Mesendoderm (in vitro differentiated cells): ENCODE measurements around the gene PLD5.
"Not testable (repeated sequence)": the region's sequence is repeated elsewhere in the genome, so short reads cannot be mapped to it uniquely, and the experiment has no call there.

Source experiments
- DNase-seq: peaks from one replicate; pipeline ENCODE4 v3.0.0; 2013
- H2AK5ac ChIP-seq: 2 replicates; pipeline ENCODE4 v1.6.1; 2013; ENCODE audit warnings: low read length, inconsistent platforms
- H2BK120ac ChIP-seq: 2 replicates; pipeline ENCODE4 v1.6.1; 2013; ENCODE audit warnings: low read depth, mild to moderate bottlenecking, low read length, moderate library complexity, mixed read lengths
- H2BK15ac ChIP-seq: replicated peaks from 2 replicates; pipeline ENCODE4 v1.6.1; 2013; ENCODE audit warnings: low read depth, mild to moderate bottlenecking, moderate library complexity
- H2BK5ac ChIP-seq: 2 replicates; pipeline ENCODE4 v1.6.1; 2013; ENCODE audit warnings: low read length, inconsistent platforms
- H3K18ac ChIP-seq: 2 replicates; pipeline ENCODE4 v1.6.1; 2013; ENCODE audit warnings: mild to moderate bottlenecking, low read length, mixed read lengths
- H3K23ac ChIP-seq: one replicate; pipeline ENCODE4 v1.6.1; 2013; ENCODE audit warnings: low read length
- H3K27ac ChIP-seq: 2 replicates; pipeline ENCODE4 v1.5.1; 2013; ENCODE audit warnings: low read depth, mild to moderate bottlenecking, inconsistent platforms, low read length, moderate library complexity
- H3K27me3 ChIP-seq: 2 replicates; pipeline ENCODE4 v1.6.1; 2013; ENCODE audit warnings: low read length, control low read depth, mild to moderate bottlenecking, inconsistent platforms; ENCODE audit not compliant: insufficient read depth, poor library complexity
- H3K36me3 ChIP-seq: 2 replicates; pipeline ENCODE4 v1.6.1; 2013; ENCODE audit warnings: low read length, inconsistent platforms; ENCODE audit not compliant: control insufficient read depth, insufficient read depth
- H3K4ac ChIP-seq: one replicate; pipeline ENCODE4 v1.6.1; 2013; ENCODE audit warnings: low read depth, mild to moderate bottlenecking, low read length, moderate library complexity
- H3K4me1 ChIP-seq: 2 replicates; pipeline ENCODE4 v1.6.1; 2013; ENCODE audit warnings: low read depth, low read length, inconsistent platforms; ENCODE audit not compliant: control insufficient read depth
- H3K4me2 ChIP-seq: 2 replicates; pipeline ENCODE4 v1.6.1; 2013; ENCODE audit warnings: low read length
- H3K4me3 ChIP-seq: 2 replicates; pipeline ENCODE4 v1.5.1; 2013; ENCODE audit warnings: mild to moderate bottlenecking, low read length
- H3K56ac ChIP-seq: one replicate; pipeline ENCODE4 v1.6.1; 2013; ENCODE audit warnings: low read length
- H3K79me1 ChIP-seq: 2 replicates; pipeline ENCODE4 v1.6.1; 2013; ENCODE audit warnings: low read length, inconsistent platforms
- H3K79me2 ChIP-seq: 2 replicates; pipeline ENCODE4 v1.6.1; 2013; ENCODE audit warnings: mild to moderate bottlenecking, low read length; ENCODE audit not compliant: control insufficient read depth, insufficient read depth
- H3K9ac ChIP-seq: 2 replicates; pipeline ENCODE4 v1.6.1; 2013; ENCODE audit warnings: low read length, inconsistent platforms
- H4K5ac ChIP-seq: one replicate; pipeline ENCODE4 v1.6.1; 2013; ENCODE audit warnings: low read length
- H4K8ac ChIP-seq: one replicate; pipeline ENCODE4 v1.6.1; 2013; ENCODE audit warnings: low read depth, mild to moderate bottlenecking, control low read depth, low read length, moderate library complexity
- WGBS: extraction: QIAGEN DNeasy Blood & Tissue Kit; methylation state at CpG from one replicate; pipeline ENCODE4 v1.1.7; 2013; ENCODE audit warnings: low lambda C conversion rate, missing lambda C conversion rate; ENCODE audit not compliant: insufficient coverage; ENCODE audit errors: extremely low coverage; 5-methylcytosine and 5-hydroxymethylcytosine counted together

PLD5 gene

GRCh38 chr1:242330865-242331264, 193.6 kb downstream of the PLD5 start:
- H3K4me2 ChIP-seq, H4K5ac ChIP-seq: not testable (repeated sequence)
- WGBS, result no CpG with 5 or more reads among the region's 5 CpGs

DNA sequence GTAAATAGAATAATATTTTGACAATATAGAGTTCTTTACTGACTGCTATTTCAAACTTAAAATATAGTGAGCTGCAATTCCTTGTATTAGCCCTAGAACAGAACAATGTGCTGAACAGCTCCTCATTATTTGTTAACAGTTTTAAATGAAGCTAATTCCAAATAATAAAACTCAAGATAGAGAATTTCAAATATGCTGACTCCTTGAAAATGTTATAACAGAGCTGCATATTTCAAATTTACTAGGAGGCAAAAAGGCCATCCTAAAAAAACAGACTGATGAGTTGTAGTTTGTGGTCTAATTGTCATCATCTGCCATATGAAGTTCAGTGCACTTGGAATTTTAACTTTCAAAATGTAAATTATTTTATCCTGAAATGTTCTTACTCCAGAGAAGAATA, 197.1 kb downstream of the PLD5 start:
- H3K79me1 ChIP-seq, H3K27ac ChIP-seq, H3K36me3 ChIP-seq, H3K56ac ChIP-seq, H4K8ac ChIP-seq, H2BK120ac ChIP-seq, DNase-seq, H3K4me3 ChIP-seq, H3K79me2 ChIP-seq, H2BK5ac ChIP-seq, H3K9ac ChIP-seq, H3K4me2 ChIP-seq, H3K4ac ChIP-seq, H3K18ac ChIP-seq, H4K5ac ChIP-seq, H2BK15ac ChIP-seq, H2AK5ac ChIP-seq, H3K23ac ChIP-seq, H3K27me3 ChIP-seq, H3K4me1 ChIP-seq: not testable (repeated sequence)

More at GRCh38 chr1:242330865-242331264, 193.6 kb downstream of the PLD5 start:
- H3K79me1 ChIP-seq, H4K8ac ChIP-seq, H3K4me3 ChIP-seq, H3K27me3 ChIP-seq, H3K23ac ChIP-seq, H2BK5ac ChIP-seq, H3K18ac ChIP-seq, H3K4ac ChIP-seq, H3K36me3 ChIP-seq, H3K56ac ChIP-seq, H2BK120ac ChIP-seq, H2BK15ac ChIP-seq, H3K79me2 ChIP-seq, H3K27ac ChIP-seq, H3K9ac ChIP-seq, H3K4me1 ChIP-seq, H2AK5ac ChIP-seq, DNase-seq: not testable (repeated sequence)

DNA sequence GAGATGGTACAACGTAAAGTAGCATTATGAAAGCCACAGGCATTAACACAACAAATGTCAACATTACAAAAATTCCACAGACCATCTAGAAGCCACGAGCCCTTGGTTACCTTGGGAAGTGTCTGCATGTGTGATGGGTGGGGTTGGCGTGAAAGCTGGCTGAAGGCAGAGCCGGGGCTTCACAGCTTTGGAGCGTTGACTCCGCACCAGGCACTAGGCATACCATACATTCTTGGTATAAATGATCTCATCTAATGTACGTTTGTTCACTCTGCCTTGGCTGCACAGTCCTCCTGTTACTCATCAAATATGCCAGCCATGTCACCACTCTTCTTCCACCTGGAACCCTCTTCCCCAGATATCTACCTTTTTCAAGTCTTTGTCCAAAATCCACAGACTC, 202.5 kb downstream of the PLD5 start:
- not testable (repeated sequence) for H3K27ac ChIP-seq, H3K56ac ChIP-seq, H3K27me3 ChIP-seq, H3K4ac ChIP-seq, H4K5ac ChIP-seq, H2BK5ac ChIP-seq, H3K79me2 ChIP-seq, H3K79me1 ChIP-seq, H4K8ac ChIP-seq, H3K23ac ChIP-seq, H3K36me3 ChIP-seq, H2BK120ac ChIP-seq, H2BK15ac ChIP-seq, H3K9ac ChIP-seq, H3K18ac ChIP-seq, H3K4me1 ChIP-seq, H3K4me2 ChIP-seq, H2AK5ac ChIP-seq, H3K4me3 ChIP-seq
- peak; percentile 1 for DNase-seq
- WGBS, result no CpG with 5 or more reads among the region's 7 CpGs

DNA sequence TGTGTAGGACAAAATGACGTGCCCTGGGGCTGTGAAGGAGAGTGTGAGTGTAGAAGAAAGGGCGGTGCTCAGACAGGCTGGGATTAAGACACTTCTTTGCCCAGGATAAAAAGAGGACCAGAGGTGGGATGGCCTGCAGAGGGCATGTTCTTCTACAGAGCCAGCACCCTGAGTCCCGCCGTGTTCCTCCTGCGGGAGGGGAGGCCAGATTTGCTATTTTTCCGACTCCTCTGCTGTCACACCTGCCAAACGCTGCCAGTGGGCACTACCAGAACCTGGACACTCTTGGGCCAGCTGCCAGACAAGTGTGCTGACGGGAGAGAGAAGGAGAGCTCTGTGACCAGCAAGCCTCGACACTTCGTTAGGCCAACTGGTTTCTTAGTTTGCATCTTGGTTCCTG, 206.4 kb downstream of the PLD5 start:
- Histone ChIP-seq H3K9ac (no peak overlapping the region), H3K27me3 (no peaks in the 10 kb centered on the region), H3K4me3 (no peak overlapping the region), H3K4me2 (no peak overlapping the region), H3K4ac (no peak overlapping the region), H3K4me1 (no peaks in the 10 kb centered on the region), H2BK120ac (no peak overlapping the region), H4K5ac (no peak overlapping the region), H3K79me1 (no peaks in the 10 kb centered on the region), H3K23ac (no peak overlapping the region), H4K8ac (no peak overlapping the region), H2BK15ac (no peak overlapping the region), H2AK5ac (no peak overlapping the region), H3K56ac (no peak overlapping the region), H3K27ac (no peak overlapping the region), H3K36me3 (no peaks in the 10 kb centered on the region), H3K18ac (no peak overlapping the region), H3K79me2 (no peaks in the 10 kb centered on the region), H2BK5ac (no peak overlapping the region)
- DNase-seq, result no peak
- no CpG with 5 or more reads among the region's 10 CpGs for WGBS

GRCh38 chr1:242314865-242315264, 209.6 kb downstream of the PLD5 start:
- not testable (repeated sequence) for H3K36me3 ChIP-seq, H2BK120ac ChIP-seq, H3K4ac ChIP-seq, H3K4me1 ChIP-seq, H3K79me2 ChIP-seq, DNase-seq, H2AK5ac ChIP-seq, H3K4me2 ChIP-seq, H3K9ac ChIP-seq, H3K27ac ChIP-seq, H3K56ac ChIP-seq, H3K18ac ChIP-seq, H3K23ac ChIP-seq, H3K4me3 ChIP-seq, H4K8ac ChIP-seq, H2BK5ac ChIP-seq, H4K5ac ChIP-seq, H3K79me1 ChIP-seq, H2BK15ac ChIP-seq, H3K27me3 ChIP-seq
- no CpG with 5 or more reads among the region's 1 CpG for WGBS

DNA sequence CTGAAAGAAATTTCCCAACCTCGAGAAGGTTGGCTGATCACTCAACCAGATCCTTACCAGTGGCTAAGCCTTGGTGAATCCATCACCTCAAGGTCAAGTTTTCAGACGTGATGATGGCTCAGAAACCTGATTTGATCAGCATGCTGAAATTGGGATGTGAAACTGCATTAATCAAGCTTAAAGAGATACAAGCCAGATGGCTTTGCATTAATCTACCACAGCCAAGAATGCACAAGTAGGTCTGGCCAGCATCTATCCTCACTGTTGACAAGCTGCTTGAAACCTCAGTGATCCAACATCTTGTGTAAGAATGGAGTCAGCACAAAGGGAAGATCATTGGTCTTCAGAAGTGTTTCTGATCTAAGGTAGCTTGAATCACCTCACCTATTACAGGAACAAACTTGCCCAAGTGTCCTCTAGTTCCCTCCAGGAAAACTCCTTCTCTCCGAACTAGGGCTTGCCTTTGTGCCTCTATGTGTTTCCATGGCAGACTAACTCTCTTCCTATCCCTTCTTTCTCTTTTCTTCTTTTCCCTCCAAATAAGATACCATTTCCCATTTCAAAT, 210.3 kb downstream of the PLD5 start:
- H3K4ac ChIP-seq, H3K4me1 ChIP-seq, H2BK15ac ChIP-seq, H4K8ac ChIP-seq, H3K27ac ChIP-seq, H3K79me2 ChIP-seq, H3K79me1 ChIP-seq, H3K4me2 ChIP-seq, H3K9ac ChIP-seq, H2BK120ac ChIP-seq, H4K5ac ChIP-seq, H2AK5ac ChIP-seq, H3K4me3 ChIP-seq, H3K56ac ChIP-seq, H3K36me3 ChIP-seq, H3K27me3 ChIP-seq, H3K23ac ChIP-seq, DNase-seq, H3K18ac ChIP-seq, H2BK5ac ChIP-seq: not testable (repeated sequence)
- WGBS, result no CpG with 5 or more reads among the region's 3 CpGs
